SH-SY5Y (cell line): Measurements from ENCODE around the gene C1QTNF12.

ENCODE experiments used
- GATA2 ChIP-seq: IDR thresholded peaks from 2 replicates; pipeline ENCODE4 v1.6.1; 2011; ENCODE audit warnings: mild to moderate bottlenecking, low read depth, low read length
- GATA3 ChIP-seq: IDR thresholded peaks from 2 replicates; pipeline ENCODE4 v1.6.1; 2011; ENCODE audit warnings: low read depth, mild to moderate bottlenecking, low read length, moderate library complexity

C1QTNF12 gene

GRCh38 chr1:1259540-1259939 is 13.0 kb upstream of the C1QTNF12 start:
- TF ChIP-seq GATA2 (no peak), GATA3 (no peak)

GRCh38 chr1:1259119-1259488 is 12.6 kb upstream of the C1QTNF12 start:
- no peak for TF ChIP-seq GATA3
- no peak for TF ChIP-seq GATA2

- TF ChIP-seq GATA2 (no peak), GATA3 (no peak)
Observed at GRCh38 chr1:1256956-1257871, 10.7 kb upstream of the C1QTNF12 start.

GRCh38 chr1:1255611-1256010 is 9.1 kb upstream of the C1QTNF12 start:
- TF ChIP-seq GATA3, result no peak
- TF ChIP-seq GATA2, result no peak

GRCh38 chr1:1255078-1255477 is 8.6 kb upstream of the C1QTNF12 start:
- TF ChIP-seq GATA3 (no peak), GATA2 (no peak)

- TF ChIP-seq GATA3, result no peak
Observed at GRCh38 chr1:1254667-1254998, 8.1 kb upstream of the C1QTNF12 start.

- no peak for TF ChIP-seq GATA3
- no peak for TF ChIP-seq GATA2
Observed at GRCh38 chr1:1253972-1254666, 7.6 kb upstream of the C1QTNF12 start.

- no peak for TF ChIP-seq GATA2
- TF ChIP-seq GATA3, result no peak
Observed at GRCh38 chr1:1253314-1253713, 6.8 kb upstream of the C1QTNF12 start.

GRCh38 chr1:1250786-1251284 is 4.3 kb upstream of the C1QTNF12 start:
- TF ChIP-seq GATA3 (no peak), GATA2 (no peak)

- TF ChIP-seq GATA2 (no peak), GATA3 (no peak)
Observed at GRCh38 chr1:1247341-1247913, 905 bp upstream of the C1QTNF12 start.

- TF ChIP-seq GATA3 (no peak), GATA2 (no peak)
Observed at GRCh38 chr1:1245817-1246576, 525 bp downstream of the C1QTNF12 start.

GRCh38 chr1:1245178-1245816 is 1.2 kb downstream of the C1QTNF12 start:
- TF ChIP-seq GATA2 (no peak), GATA3 (no peak)

- TF ChIP-seq GATA3, result no peak
Observed at GRCh38 chr1:1244192-1244811, 2.2 kb downstream of the C1QTNF12 start.
